ENCODE measurements around the gene CYB5A.

GRCh38 chr18:74203811-74204210, 88.0 kb downstream of the CYB5A start:
- no peak for TF ChIP-seq CTCF (IDR thresholded peaks at IDR 0.05; ENCODE audit: low read depth, low read length)
- TF ChIP-seq EZH2phosphoT487 (IDR thresholded peaks at IDR 0.05; ENCODE audit: low read depth): no peak

All from OCI-LY3 (cell line).